Measurements from ENCODE around the gene PRKCA. TPM values are rescaled to one million over a fixed set of nuclear protein-coding genes. Genes with fewer than 3 reads are reported as not detected.

Gene PRKCA
- polyA plus RNA-seq, 2 of the 4 experiments (the other 2 are of a cell fraction) = 28.8 to 65.0 TPM

GRCh38 chr17:66429680-66430079 lies 127.3 kb downstream of the PRKCA start:
- Histone ChIP-seq H3K27ac (no peak overlapping the region; a peak in 1 of 6 replicates), H3K9me3 (no peaks in the 10 kb centered on the region), H3K4me3 (no peak overlapping the region), H3K4me1 (peaks cover 37% of the 10 kb centered on the region), H3K4me2 (no peak overlapping the region)
- FAIRE-seq = no peak
- no peak for TF ChIP-seq RFX5 (IDR thresholded peaks at IDR 0.05)
- no peak for TF ChIP-seq FOXS1 (CRISPR knock-in tag; IDR thresholded peaks at IDR 0.05)
- no peak for TF ChIP-seq HOXA7 (CRISPR knock-in tag; IDR thresholded peaks at IDR 0.05)
- DNase-seq (ENCODE audit: low read depth in 1 of 2, low spot score in 1 of 2) = no peak
- no peak for ATAC-seq
- 95% methylated on average over 1 of the region's 1 CpG for WGBS (ENCODE audit: missing lambda C conversion rate)
- POLR2A ChIA-PET = no interaction called here
- CTCF ChIA-PET = interaction anchor here (0.8 to 1.9 kb wide), 3 partner anchors 12 to 137 kb away, joined by 4 to 9 read pairs (median 5); no protein-coding TSS in a partner anchor

GRCh38 chr17:66430846-66431795 lies 128.7 kb downstream of the PRKCA start:
- ATAC-seq = peak in 1 of 2 experiments; percentile 43; a peak in 3 of 6 replicates
- ChIA-PET CTCF (interaction anchor here (0.6 to 2.6 kb wide), 5 partner anchors 18 to 243 kb away, joined by 3 to 8 read pairs (median 4); no protein-coding TSS in a partner anchor), POLR2A (interaction anchor here (1.3 to 1.5 kb wide), 3 partner anchors 29 to 129 kb away, joined by 3 to 5 read pairs (median 3); partner anchors contain the start of gene PRKCA)
- no peak overlapping the region for H3K4me3 ChIP-seq
- DNase-seq (ENCODE audit: low read depth in 1 of 2, low spot score in 1 of 2) = no peak
- peak; percentile 95 to 98 for TF ChIP-seq CEBPB (IDR thresholded peaks at IDR 0.05)
- no peak for TF ChIP-seq ZNF302 (CRISPR knock-in tag; IDR thresholded peaks at IDR 0.05)
- H3K4me1 ChIP-seq = peaks cover 34% of the 10 kb centered on the region
- peak overlapping the region; percentile 63 for H3K4me2 ChIP-seq
- H3K9me3 ChIP-seq = no peaks in the 10 kb centered on the region
- 93% methylated on average over 8 of the region's 8 CpGs for WGBS (ENCODE audit: missing lambda C conversion rate)
- H3K27ac ChIP-seq = peak overlapping the region; percentile 38 to 65; a peak in 4 of 6 replicates
- FAIRE-seq = no peak

GRCh38 chr17:66431910-66432309 lies 129.5 kb downstream of the PRKCA start:
- CTCF ChIA-PET = interaction anchor here (0.6 to 2.6 kb wide), 6 partner anchors 18 to 242 kb away, joined by 3 to 8 read pairs (median 4); no protein-coding TSS in a partner anchor
- peak overlapping the region; percentile 38 to 65; a peak in 4 of 6 replicates for H3K27ac ChIP-seq
- H3K4me2 ChIP-seq = peak overlapping the region; percentile 63
- POLR2A ChIA-PET = interaction anchor here (1.3 to 1.5 kb wide), 3 partner anchors 28 to 129 kb away, joined by 3 to 5 read pairs (median 3); partner anchors contain the start of gene PRKCA
- peak; percentile 7 for FAIRE-seq
- peak; percentile 64 to 66 for ATAC-seq
- H3K4me3 ChIP-seq = no peak overlapping the region
- no peaks in the 10 kb centered on the region for H3K9me3 ChIP-seq
- peaks cover 33% of the 10 kb centered on the region for H3K4me1 ChIP-seq
- no peak for TF ChIP-seq MAX (IDR thresholded peaks at IDR 0.05)
- 0 out of 2 replicates have a peak, but pooled peaks have one; percentile 18 for TF ChIP-seq JUNB (IDR thresholded peaks at IDR 0.05)
- TF ChIP-seq CEBPB (IDR thresholded peaks at IDR 0.05) = 0 out of 4 replicates have a peak, but pooled peaks of 1 of the 2 experiments have one; percentile 30
- peak; percentile 26; the same call in 1 of the 2 replicates for TF ChIP-seq FOSL2 (IDR thresholded peaks at IDR 0.05)
- peak; percentile 71 for TF ChIP-seq FOSL2 (CRISPR knock-in tag; IDR thresholded peaks at IDR 0.05)
- 64% methylated on average over 5 of the region's 5 CpGs for WGBS (ENCODE audit: missing lambda C conversion rate)
- DNase-seq (ENCODE audit: low read depth in 1 of 2, low spot score in 1 of 2) = peak; percentile 31 to 58

GRCh38 chr17:66432411-66432957 lies 130.1 kb downstream of the PRKCA start:
- no peak for FAIRE-seq
- H3K4me3 ChIP-seq = no peak overlapping the region
- TF ChIP-seq HEYL (CRISPR knock-in tag; IDR thresholded peaks at IDR 0.05) (no peak), CBX8 (IDR thresholded peaks at IDR 0.05) (no peak), JUN (IDR thresholded peaks at IDR 0.05) (no peak), EHMT2 (IDR thresholded peaks at IDR 0.05; ENCODE audit: low read depth) (no peak), JUNB (IDR thresholded peaks at IDR 0.05) (no peak), MYC (IDR thresholded peaks at IDR 0.05; ENCODE audit: borderline replicate concordance, low read length) (no peak), CHD4 (IDR thresholded peaks at IDR 0.05; ENCODE audit: borderline replicate concordance) (no peak), POLR2AphosphoS2 (conservative IDR thresholded peaks at IDR 0.05; ENCODE audit: low read length) (no peak), RFX5 (IDR thresholded peaks at IDR 0.05) (no peak), MAX (IDR thresholded peaks at IDR 0.05) (no peak), ZSCAN20 (CRISPR knock-in tag; IDR thresholded peaks at IDR 0.05) (no peak), FOSB (CRISPR knock-in tag; IDR thresholded peaks at IDR 0.05) (no peak), RAD21 (conservative IDR thresholded peaks at IDR 0.05 in 1 of 2, IDR thresholded peaks at IDR 0.05 in 1 of 2) (no peak), NPAS2 (CRISPR knock-in tag; IDR thresholded peaks at IDR 0.05; ENCODE audit: borderline replicate concordance) (no peak), REST (IDR thresholded peaks at IDR 0.05) (no peak), HOXB13 (CRISPR knock-in tag; IDR thresholded peaks at IDR 0.05; ENCODE audit: low read depth) (no peak), CHD2 (IDR thresholded peaks at IDR 0.05; ENCODE audit: low read length, partially characterized antibody) (no peak)

More at GRCh38 chr17:66432411-66432957, 130.1 kb downstream of the PRKCA start:
- WGBS (ENCODE audit: missing lambda C conversion rate) = 48% methylated on average over 2 of the region's 2 CpGs
- no peak for DNase-seq (ENCODE audit: low read depth in 1 of 2, low spot score in 1 of 2)
- no peak for ATAC-seq
- H3K4me1 ChIP-seq = peaks cover 33% of the 10 kb centered on the region
- H3K4me2 ChIP-seq = peak overlapping the region; percentile 63
- H3K27ac ChIP-seq = peak overlapping the region; percentile 19 to 65; a peak in 3 of 6 replicates
- CTCF ChIA-PET = interaction anchor here (0.6 to 2.6 kb wide), 6 partner anchors 12 to 242 kb away, joined by 3 to 8 read pairs (median 4); no protein-coding TSS in a partner anchor
- POLR2A ChIA-PET = interaction anchor here (1.3 to 1.5 kb wide), 2 partner anchors 28 to 129 kb away, joined by 3 to 5 read pairs; no protein-coding TSS in a partner anchor
- H3K9me3 ChIP-seq = no peaks in the 10 kb centered on the region
